Bronchial smooth muscle cell (primary cell): ENCODE results near the gene ALKBH7. TPM values are rescaled to one million over a fixed set of nuclear protein-coding genes. Genes with fewer than 3 reads are reported as not detected.

Source experiments
- total RNA-seq: library from RNA; depleted of rRNA; stranded (reverse); fragments of >200 nt; gene quantifications from 2 replicates; pipeline ENCODE4 v1.2.1, GENCODE V29; 2014

Gene ALKBH7, protein sequence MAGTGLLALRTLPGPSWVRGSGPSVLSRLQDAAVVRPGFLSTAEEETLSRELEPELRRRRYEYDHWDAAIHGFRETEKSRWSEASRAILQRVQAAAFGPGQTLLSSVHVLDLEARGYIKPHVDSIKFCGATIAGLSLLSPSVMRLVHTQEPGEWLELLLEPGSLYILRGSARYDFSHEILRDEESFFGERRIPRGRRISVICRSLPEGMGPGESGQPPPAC
- 18.4 and 22.4 TPM in 2 replicates for total RNA-seq

DNA sequence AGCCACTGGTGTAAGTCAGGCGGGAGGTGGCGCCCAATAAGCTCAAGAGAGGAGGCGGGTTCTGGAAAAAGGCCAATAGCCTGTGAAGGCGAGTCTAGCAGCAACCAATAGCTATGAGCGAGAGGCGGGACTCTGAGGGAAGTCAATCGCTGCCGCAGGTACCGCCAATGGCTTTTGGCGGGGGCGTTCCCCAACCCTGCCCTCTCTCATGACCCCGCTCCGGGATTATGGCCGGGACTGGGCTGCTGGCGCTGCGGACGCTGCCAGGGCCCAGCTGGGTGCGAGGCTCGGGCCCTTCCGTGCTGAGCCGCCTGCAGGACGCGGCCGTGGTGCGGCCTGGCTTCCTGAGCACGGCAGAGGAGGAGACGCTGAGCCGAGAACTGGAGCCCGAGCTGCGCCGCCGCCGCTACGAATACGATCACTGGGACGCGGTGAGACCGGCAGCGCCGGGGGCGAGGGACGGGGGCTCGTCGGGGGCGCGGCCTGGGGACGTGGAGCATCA, at the start of gene ALKBH7:
TSS of gene ALKBH7 (plus strand) at position 201 of the 502 bp plus-strand sequence. CDS start at position 228, 27 bp downstream.

DNA sequence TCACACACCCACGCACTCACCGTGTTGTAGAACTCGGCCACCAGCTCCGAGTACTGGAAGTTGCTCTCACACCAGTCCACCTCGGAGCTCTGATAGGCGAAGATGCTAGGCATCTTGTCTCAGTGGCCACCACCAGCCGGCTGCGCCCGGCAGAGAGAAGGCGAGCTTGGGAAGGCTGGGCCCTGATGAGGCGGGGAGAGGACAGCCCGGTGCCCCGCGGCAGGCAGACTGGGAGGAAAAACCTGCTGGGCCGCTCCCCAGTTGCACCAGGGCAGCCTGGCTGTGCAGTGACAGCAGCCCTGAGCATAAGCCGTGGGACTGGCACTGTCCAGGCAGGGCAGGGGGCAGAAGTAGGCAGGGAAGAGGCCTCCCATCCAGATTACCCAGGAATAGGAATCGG, 39.2 kb upstream of the ALKBH7 start, which contains the start of gene ACER1:
TSS of gene ACER1 (minus strand) at position 174 of the 400 bp plus-strand sequence. CDS start at position 113, 61 bp downstream.

DNA sequence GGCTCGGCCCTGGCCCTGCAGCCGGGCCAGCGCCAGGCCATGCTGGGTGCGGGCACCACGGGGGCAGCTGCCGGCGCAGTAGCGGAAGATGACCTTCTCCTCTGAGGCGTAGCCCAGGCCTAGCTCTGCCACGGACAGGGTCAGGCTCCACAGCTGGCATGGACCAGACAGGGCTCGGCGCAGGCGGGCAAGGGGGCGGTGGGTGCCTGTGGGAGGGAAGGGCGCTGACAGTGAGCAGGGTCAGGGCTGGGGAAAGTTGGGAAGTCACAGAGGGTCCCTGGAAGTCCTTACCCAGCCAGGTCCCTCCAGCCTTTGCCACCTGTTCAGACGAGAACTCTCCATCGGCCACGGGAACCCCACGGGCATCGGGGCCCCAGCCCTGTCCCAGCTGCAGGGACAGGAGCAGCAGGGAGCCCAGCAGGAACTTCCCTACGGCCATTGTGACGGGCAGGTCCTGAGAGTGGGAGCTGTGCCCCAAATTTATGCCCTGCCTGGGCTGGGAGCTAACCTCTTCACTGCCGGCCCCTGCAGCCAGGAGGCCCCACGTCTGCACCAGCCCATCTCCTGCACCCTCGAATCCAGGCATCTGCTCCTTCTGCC, 2.9 kb downstream of the ALKBH7 start, which contains the start of gene PSPN:
TSS of gene PSPN (minus strand) at position 523 of the 600 bp plus-strand sequence. CDS start at position 439, 84 bp downstream.

DNA sequence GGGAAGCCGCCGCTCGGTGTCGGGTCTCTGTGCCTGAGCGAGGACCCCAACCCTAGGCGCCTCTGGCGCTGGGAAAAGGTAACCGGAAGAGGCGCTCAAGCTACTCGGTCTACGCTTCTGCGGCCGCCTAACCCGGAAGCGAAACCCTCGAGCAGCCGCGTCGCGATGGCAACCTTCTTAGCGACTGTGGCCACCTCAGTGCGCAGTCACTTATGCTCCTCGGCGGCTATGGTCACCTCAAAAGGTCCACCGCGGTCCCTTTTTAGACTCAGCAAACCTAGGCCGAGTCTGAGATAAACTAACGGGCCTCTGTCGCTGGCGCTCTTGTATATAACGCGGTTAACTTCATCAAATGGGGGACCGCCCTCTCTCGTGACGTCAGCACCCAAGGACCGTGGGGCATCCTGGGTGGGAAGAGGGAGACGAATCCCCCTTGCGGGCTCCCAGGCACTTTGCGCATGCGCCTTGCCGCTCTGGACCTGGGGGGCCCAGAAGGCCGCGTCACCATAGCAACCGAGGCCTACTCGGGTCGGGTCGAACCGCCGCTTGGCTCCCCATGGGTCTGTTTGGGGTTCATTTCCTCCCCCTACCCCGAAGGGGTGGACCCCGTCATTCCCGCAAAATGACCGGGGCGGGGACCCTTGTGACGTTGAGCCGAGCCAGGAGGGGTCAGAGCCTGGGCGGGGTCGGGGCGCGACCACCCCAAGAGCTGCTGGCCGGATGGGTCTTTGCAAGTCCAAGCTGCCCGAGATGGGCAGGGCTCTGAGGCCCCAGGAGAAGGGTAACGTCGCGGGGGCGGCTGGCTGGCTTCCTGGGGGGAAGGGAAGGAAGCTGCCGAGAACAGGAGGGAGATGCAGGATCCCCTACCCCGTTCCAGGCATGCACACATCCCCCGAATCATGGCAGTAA, 20.7 kb downstream of the ALKBH7 start, which contains the start of gene GTF2F1:
TSS of gene GTF2F1 (minus strand) at position 91 of the 909 bp plus-strand sequence. CDS start 169 bp downstream, outside the sequence.

DNA sequence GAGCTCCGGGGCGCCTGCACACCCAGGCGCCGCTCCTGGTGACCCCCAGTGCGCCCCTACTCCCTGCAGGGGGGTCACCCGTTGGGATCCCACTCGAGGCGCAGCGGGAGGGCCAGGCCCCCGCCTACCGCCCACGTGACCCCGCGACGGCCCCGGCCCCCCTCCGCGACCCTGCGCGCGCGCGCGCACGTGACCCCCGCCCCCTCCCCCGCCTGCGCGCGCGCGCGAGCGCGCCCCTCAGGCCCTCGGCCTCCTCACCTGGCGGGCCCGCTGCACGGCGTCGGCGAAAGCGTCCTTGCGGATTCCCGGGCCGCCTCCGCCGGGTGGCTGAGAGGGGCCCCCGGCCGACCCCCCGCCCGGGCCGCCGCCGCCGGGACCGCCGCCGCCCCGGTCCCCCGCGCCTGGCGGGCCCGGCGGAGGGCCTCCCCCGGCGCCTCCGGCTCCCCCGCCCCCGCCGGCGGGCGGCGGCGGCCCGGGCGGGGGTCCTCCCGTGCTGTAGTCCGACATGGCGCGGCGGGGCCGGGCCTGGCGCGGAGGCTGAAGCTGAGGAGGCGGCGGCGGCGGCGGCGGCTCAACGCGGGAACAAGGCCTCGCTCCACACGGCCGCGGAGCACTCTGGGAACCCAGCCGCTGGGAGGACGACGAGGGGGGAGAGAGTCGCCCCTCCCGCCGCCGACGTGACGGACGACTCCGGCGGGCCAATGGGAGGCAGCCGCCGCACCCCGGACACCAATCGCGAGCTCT, 51.8 kb downstream of the ALKBH7 start, which contains the start of gene KHSRP:
TSS of gene KHSRP (minus strand) at position 617 of the 744 bp plus-strand sequence. CDS start at position 507, 110 bp downstream.

Other genes starting within 250 kb of the ALKBH7 start
- gene ACSBG2, start 237.1 kb upstream of the ALKBH7 start, total RNA-seq, result not detected in 2 replicates
- gene MLLT1, start 92.8 kb upstream of the ALKBH7 start, total RNA-seq, result 3.2 and 3.5 TPM in 2 replicates
- 0.09 TPM in 1 of 2 replicates, not detected in the other for gene ACER1, start 39.2 kb upstream of the ALKBH7 start, total RNA-seq
- 35.6 and 43.3 TPM in 2 replicates for gene CLPP, start 11.3 kb upstream of the ALKBH7 start, total RNA-seq
- 0.60 and 0.63 TPM in 2 replicates for gene PSPN, start 3.1 kb downstream of the ALKBH7 start, total RNA-seq
- gene GTF2F1, start 20.4 kb downstream of the ALKBH7 start, total RNA-seq, result 69.8 and 91.2 TPM in 2 replicates
- gene KHSRP, start 52.0 kb downstream of the ALKBH7 start, total RNA-seq, result 71.3 and 81.3 TPM in 2 replicates
- 0.17 TPM in 1 of 2 replicates, not detected in the other for gene SLC25A41, start 61.0 kb downstream of the ALKBH7 start, total RNA-seq
- 14.2 and 22.9 TPM in 2 replicates for gene SLC25A23, start 87.0 kb downstream of the ALKBH7 start, total RNA-seq
- 0.09 and 0.16 TPM in 2 replicates for gene CRB3, start 91.5 kb downstream of the ALKBH7 start, total RNA-seq
- gene DENND1C, start 109.0 kb downstream of the ALKBH7 start, total RNA-seq, result not detected in 2 replicates
- not detected in 2 replicates for gene TUBB4A, start 129.5 kb downstream of the ALKBH7 start, total RNA-seq
- gene TNFSF9, start 158.2 kb downstream of the ALKBH7 start, total RNA-seq, result 0.09 and 0.63 TPM in 2 replicates
- 0.09 and 0.32 TPM in 2 replicates for gene CD70, start 218.4 kb downstream of the ALKBH7 start, total RNA-seq